GM18526 (cell line): ENCODE results near the gene FBXO36.

Experiments used
- POLR2A ChIP-seq: IDR thresholded peaks from 3 replicates; pipeline ENCODE4 v1.6.1; 2011; ENCODE audit not compliant: insufficient read length; ENCODE audit errors: extremely low read depth

Gene FBXO36

GRCh38 chr2:230050136-230050535 is 127.8 kb downstream of the FBXO36 start:
- no peak for TF ChIP-seq POLR2A

- no peak for TF ChIP-seq POLR2A
These were observed 130.0 kb downstream of the FBXO36 start for GRCh38 chr2:230052299-230052698.

GRCh38 chr2:230053753-230054478 is 131.6 kb downstream of the FBXO36 start:
- no peak for TF ChIP-seq POLR2A

GRCh38 chr2:230060672-230061293 is 138.5 kb downstream of the FBXO36 start:
- no peak for TF ChIP-seq POLR2A
